Activated T-helper 2 cell treated with anti-CD3 and anti-CD28 coated beads, Interferon-gamma antibody, Interleukin-2, Interleukin-4, amounts not matched to agents 10 μg/mL and 5 μg/mL and 100 μg/mL, durations not matched to agents 14 hours and 24 hours and 36 hours (primary cell): ENCODE results near the gene HOXB1. TPM values are rescaled to one million over a fixed set of nuclear protein-coding genes. Genes with fewer than 3 reads are reported as not detected.
"Not testable (repeated sequence)": the region's sequence is repeated elsewhere in the genome, so short reads cannot be mapped to it uniquely, and the experiment has no call there.

ENCODE experiments used
- DNase-seq: peaks from one replicate; pipeline ENCODE4 v3.0.0; 2021; ENCODE audit warnings: low spot score
- H3K27ac Mint-ChIP-seq: one replicate; pipeline ENCODE4 v1.8.0; 2021; ENCODE audit warnings: mixed read lengths
- H3K27me3 Mint-ChIP-seq: one replicate; pipeline ENCODE4 v1.8.0; 2021; ENCODE audit warnings: low read depth, mixed read lengths
- H3K36me3 Mint-ChIP-seq: one replicate; pipeline ENCODE4 v1.8.0; 2021; ENCODE audit warnings: low read depth, mixed read lengths
- H3K4me1 Mint-ChIP-seq: one replicate; pipeline ENCODE4 v1.8.0; 2021; ENCODE audit warnings: low read depth, mixed read lengths
- H3K4me3 Mint-ChIP-seq: one replicate; pipeline ENCODE4 v1.8.0; 2021; ENCODE audit warnings: low read depth, mild to moderate bottlenecking, moderate library complexity, mixed read lengths
- H3K9me3 Mint-ChIP-seq: one replicate; pipeline ENCODE4 v1.8.0; 2021; ENCODE audit warnings: mixed read lengths
- intact Hi-C: fragments of 100-400 bp; cut with micrococcal nuclease; formaldehyde crosslinking; loops from one replicate; pipeline ENCODE4 v1.15.1; 2023
- total RNA-seq: library from RNA; stranded (reverse); gene quantifications from 2 replicates; pipeline ENCODE4 v1.2.3, GENCODE V29; 2022

Gene HOXB1
- total RNA-seq, 1 donor from 2014 or later: not detected

DNA sequence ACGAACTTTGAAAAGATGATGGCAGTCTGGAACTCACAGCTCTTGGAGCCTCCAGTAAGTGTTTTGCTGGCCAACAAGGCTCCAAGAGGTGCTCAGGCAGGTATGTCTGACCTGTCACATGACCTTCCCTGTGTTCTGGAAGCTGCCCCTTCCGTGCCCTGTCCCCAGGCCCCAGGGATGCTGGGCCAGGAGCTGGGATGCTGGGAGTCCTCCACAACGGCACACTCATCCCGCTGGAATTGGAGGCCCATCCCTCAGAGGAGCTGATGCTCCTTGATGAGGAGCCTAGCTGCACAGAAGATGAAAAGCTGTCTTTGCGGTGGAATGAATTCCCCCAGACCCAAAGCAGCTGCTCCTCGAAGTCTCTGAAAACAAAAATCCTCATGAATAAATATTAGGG is 47.8 kb downstream of the HOXB1 start:
- Mint-ChIP-seq H3K4me3 (no peak overlapping the region), H3K9me3 (no peaks in the 10 kb centered on the region), H3K4me1 (peaks cover 39% of the 10 kb centered on the region), H3K27ac (peak overlapping the region; percentile 18), H3K27me3 (no peaks in the 10 kb centered on the region), H3K36me3 (no peaks in the 10 kb centered on the region)
- no peak for DNase-seq
- intact Hi-C loops: loop anchor here (2.0 kb wide), 2 partner anchors 26 to 42 kb away; no protein-coding TSS in a partner anchor

DNA sequence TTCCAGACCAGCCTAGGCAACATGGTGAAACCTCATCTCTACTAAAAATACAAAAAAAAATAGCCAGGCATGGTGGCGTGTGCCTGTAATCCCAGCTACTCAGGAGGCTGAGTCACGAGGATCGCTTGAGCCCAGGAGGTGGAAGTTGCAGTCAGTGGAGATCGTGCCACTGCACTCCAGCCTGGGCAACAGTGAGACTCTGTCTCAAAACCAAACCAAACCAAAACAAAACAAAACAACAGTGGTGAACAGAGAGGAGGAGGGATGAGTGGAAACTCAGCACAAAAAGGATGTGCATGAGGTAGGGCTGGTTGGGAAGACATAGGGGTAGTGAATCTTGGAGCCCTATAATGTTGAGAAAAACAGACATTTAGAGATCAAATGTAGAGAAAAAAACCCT is 48.5 kb downstream of the HOXB1 start:
- not testable (repeated sequence) for H3K9me3 Mint-ChIP-seq, H3K36me3 Mint-ChIP-seq, DNase-seq, H3K27me3 Mint-ChIP-seq, H3K4me3 Mint-ChIP-seq
- H3K27ac Mint-ChIP-seq: peak overlapping the region; percentile 24
- intact Hi-C loops: loop anchor here (2.0 kb wide), 2 partner anchors 26 to 42 kb away; no protein-coding TSS in a partner anchor
- H3K4me1 Mint-ChIP-seq: peaks cover 41% of the 10 kb centered on the region

DNA sequence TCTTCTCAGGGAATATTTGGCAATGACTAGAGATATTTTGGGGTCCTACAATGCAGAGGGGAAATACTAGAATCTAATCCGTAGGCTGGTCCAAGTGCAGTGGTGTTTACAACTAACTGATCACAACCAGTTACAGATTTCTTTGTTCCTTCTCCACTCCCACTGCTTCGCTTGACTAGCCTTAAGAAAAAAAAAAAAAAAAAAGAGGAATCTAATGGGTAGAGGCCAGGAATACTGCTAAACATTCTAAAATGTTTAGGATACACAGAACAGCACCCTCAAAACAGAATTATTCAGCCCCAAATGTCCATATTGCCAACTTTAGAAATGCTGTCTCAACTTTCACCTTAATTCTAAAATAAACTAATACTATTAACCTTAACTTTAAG is 51.8 kb downstream of the HOXB1 start:
- Mint-ChIP-seq H3K36me3 (no peaks in the 10 kb centered on the region), H3K4me1 (peaks cover 32% of the 10 kb centered on the region), H3K9me3 (no peaks in the 10 kb centered on the region), H3K27me3 (no peaks in the 10 kb centered on the region), H3K27ac (peak overlapping the region; percentile 60), H3K4me3 (no peak overlapping the region)
- intact Hi-C loops: no loop called here
- DNase-seq: no peak

Other genes with a start within 250 kb of the HOXB1 start
- gene SKAP1, start 100.8 kb downstream of the HOXB1 start, total RNA-seq: 60.5 and 67.9 TPM in 2 replicates
- gene HOXB2, start 14.1 kb upstream of the HOXB1 start, total RNA-seq: 22.2 and 23.9 TPM in 2 replicates
- 3.0 and 3.3 TPM in 2 replicates for gene HOXB4, start 47.3 kb upstream of the HOXB1 start, total RNA-seq
- 3.8 and 4.6 TPM in 2 replicates for gene HOXB3, start 59.2 kb upstream of the HOXB1 start, total RNA-seq
- not detected in 2 replicates for gene HOXB5, start 62.8 kb upstream of the HOXB1 start, total RNA-seq
- gene HOXB6, start 74.0 kb upstream of the HOXB1 start, total RNA-seq: 0.52 and 0.62 TPM in 2 replicates
- 0.39 and 0.64 TPM in 2 replicates for gene HOXB7, start 80.0 kb upstream of the HOXB1 start, total RNA-seq
- gene HOXB8, start 84.3 kb upstream of the HOXB1 start, total RNA-seq: not detected in 2 replicates
- gene HOXB9, start 95.3 kb upstream of the HOXB1 start, total RNA-seq: 0.16 TPM in 2 replicates
- gene PRAC1, start 191.5 kb upstream of the HOXB1 start, total RNA-seq: not detected in 2 replicates
- not detected in 2 replicates for gene PRAC2, start 192.2 kb upstream of the HOXB1 start, total RNA-seq
- gene HOXB13, start 197.7 kb upstream of the HOXB1 start, total RNA-seq: not detected in 2 replicates